Ectodermal cell (in vitro differentiated cells): ENCODE results near the gene RNF227. TPM values are rescaled to one million over a fixed set of nuclear protein-coding genes. Genes with fewer than 3 reads are reported as not detected.
"Not testable (repeated sequence)": the region's sequence is repeated elsewhere in the genome, so short reads cannot be mapped to it uniquely, and the experiment has no call there.

Experiments
- H3K27ac ChIP-seq: 2 replicates; pipeline ENCODE4 v1.7.0; 2013; ENCODE audit warnings: mild to moderate bottlenecking, low read depth, low read length; ENCODE audit not compliant: insufficient read depth, poor library complexity, severe bottlenecking
- H3K27me3 ChIP-seq: 2 replicates; pipeline ENCODE4 v1.7.0; 2013; ENCODE audit warnings: mild to moderate bottlenecking, low read length; ENCODE audit not compliant: insufficient read depth, control insufficient read depth, poor library complexity, severe bottlenecking
- H3K36me3 ChIP-seq: one replicate; pipeline ENCODE4 v1.7.0; 2013; ENCODE audit warnings: low read length; ENCODE audit not compliant: control insufficient read depth, insufficient read depth
- H3K4me1 ChIP-seq: one replicate; pipeline ENCODE4 v1.7.0; 2013; ENCODE audit warnings: low read length; ENCODE audit not compliant: control insufficient read depth, insufficient read depth
- H3K4me3 ChIP-seq: 2 replicates; pipeline ENCODE4 v1.7.0; 2013; ENCODE audit warnings: low read depth, low read length, control low read depth; ENCODE audit not compliant: insufficient read depth
- H3K9me3 ChIP-seq: 2 replicates; pipeline ENCODE4 v1.7.0; 2013; ENCODE audit warnings: mild to moderate bottlenecking, low read length, moderate library complexity; ENCODE audit not compliant: control insufficient read depth
- WGBS, 2 experiments: methylation state at CpG; one replicate each; pipeline ENCODE4 v1.1.7; 2013; ENCODE audit warnings: missing lambda C conversion rate in 2 of 2; 5-methylcytosine and 5-hydroxymethylcytosine counted together
- polyA plus RNA-seq, 4 experiments: library from polyadenylated mRNA; stranded (reverse); fragments of 50-300 nt; gene quantifications; one replicate each; pipeline ENCODE4 v1.2.3, GENCODE V29; 2013

Gene RNF227
- 3.8 TPM for polyA plus RNA-seq (2013, experiment 1 of 4)
- polyA plus RNA-seq (2013, experiment 2 of 4), result 3.4 TPM
- 3.0 TPM for polyA plus RNA-seq (2013, experiment 3 of 4)
- polyA plus RNA-seq (2013, experiment 4 of 4), result 3.5 TPM

DNA sequence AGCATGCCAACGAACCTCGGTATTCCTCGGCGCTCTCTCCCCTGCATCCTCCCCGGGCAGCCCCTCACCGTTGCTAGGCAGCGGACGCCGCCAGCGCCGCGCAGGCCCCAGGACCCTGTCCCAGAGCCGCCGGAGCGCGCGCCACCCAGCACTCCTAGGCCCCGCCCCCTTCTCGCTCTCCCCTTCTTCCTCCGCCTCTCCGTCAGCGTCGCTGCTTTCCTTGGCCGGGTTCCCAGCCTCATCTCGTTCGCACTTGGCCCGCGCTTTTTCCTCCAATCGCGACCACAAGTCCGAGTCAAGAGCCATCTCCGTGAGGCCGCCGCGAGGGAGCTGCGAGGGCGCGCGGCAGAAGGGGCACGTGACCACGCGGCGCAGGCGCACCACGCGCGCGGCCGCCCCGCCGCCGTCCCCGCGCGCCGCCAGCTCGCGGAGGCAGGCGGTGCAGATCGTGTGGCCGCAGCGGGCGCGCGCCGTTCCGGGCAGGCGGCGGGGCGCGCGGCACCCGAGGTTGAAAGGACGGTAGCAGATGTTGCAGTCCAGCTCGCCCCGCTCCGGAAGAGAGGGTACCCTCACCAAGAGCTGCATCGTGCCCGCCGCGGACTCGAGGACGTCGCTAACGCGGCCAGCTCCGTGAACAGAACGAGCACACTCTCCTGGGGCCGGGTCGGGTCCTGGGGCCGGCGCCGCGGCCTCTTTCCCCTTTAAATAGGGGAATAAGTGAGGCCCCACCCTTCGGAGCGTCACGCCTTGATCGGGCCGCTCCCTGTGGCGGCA lies at the start of gene RNF227:
Gene RNF227, minus strand, starts transcription at position 679 of the 774 bp plus-strand sequence. Its CDS starts 94 bp downstream, at position 585.
- no peaks in the 10 kb centered on the region for H3K9me3 ChIP-seq
- 1% methylated on average over 100 of the region's 100 CpGs for WGBS, 2 experiments
- peaks cover 40% of the 10 kb centered on the region for H3K27me3 ChIP-seq
- H3K36me3 ChIP-seq, result no peaks in the 10 kb centered on the region
- no peak within 1 kb of the TSS for H3K27ac ChIP-seq
- H3K4me1 ChIP-seq, result peaks cover 9% of the 10 kb centered on the region
- H3K4me3 ChIP-seq, result peak within 1 kb of the TSS; percentile 50

DNA sequence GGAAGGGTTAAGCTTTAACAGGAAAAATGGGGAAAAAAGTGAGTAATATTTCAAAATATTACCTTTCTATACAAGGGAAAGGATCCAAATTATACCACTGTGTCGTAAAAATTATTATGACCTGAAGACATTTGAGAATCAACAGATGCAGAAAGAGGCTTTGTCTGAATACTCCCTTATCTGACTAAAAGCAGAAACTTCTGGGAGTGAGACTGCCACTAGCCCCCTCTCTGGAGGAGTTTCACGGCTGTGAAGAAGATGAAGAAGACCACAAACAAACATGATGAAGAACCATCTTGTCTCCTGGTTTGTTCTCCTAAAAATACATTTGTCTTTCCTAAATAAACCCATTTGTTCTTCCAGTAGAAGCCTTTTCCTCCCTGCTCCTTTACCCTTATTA lies 45.3 kb upstream of the RNF227 start:
- no peaks in the 10 kb centered on the region for H3K36me3 ChIP-seq
- H3K4me1 ChIP-seq, result no peaks in the 10 kb centered on the region
- H3K9me3 ChIP-seq, result no peaks in the 10 kb centered on the region
- H3K27ac ChIP-seq, result no peak overlapping the region
- H3K4me3 ChIP-seq, result no peak overlapping the region
- H3K27me3 ChIP-seq, result no peaks in the 10 kb centered on the region
- 82 to 93% methylated on average over 2 of the region's 2 CpGs for WGBS, 2 experiments

DNA sequence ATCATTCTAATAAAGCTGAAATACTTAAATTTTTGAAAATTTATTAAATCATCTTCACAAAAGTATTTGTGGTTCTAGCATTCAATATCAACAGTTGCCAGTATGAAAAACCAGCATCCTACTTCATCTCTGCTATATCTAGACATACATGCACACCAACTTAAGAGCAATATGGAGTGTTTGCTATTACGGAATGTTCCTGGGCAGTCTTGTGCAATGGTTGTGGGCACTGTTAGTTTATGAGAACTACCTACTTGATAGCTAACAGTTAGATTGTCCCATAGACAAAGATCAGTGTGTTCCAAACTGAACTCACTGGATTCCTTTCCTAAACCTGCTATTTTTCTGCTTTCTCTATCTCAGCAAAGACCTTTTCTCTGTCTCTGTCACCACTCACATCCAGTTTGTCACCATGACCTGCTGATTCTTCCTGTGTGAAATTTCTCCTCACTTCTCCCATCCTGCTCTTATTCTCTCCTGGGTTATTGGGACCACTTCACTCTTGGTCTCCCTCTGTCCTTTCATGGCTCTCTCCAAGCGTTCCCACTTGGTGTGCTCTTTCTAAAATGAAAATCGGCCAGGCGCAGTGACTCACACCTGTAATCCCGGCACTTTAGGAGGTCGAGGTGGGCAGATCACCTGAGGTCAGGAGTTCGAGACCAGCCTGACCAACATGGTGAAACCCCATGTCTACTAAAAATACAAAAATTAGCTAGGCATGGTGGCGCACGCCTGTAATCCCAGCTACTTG lies 43.6 kb upstream of the RNF227 start:
- 90 to 92% methylated on average over 9 of the region's 9 CpGs for WGBS, 2 experiments

DNA sequence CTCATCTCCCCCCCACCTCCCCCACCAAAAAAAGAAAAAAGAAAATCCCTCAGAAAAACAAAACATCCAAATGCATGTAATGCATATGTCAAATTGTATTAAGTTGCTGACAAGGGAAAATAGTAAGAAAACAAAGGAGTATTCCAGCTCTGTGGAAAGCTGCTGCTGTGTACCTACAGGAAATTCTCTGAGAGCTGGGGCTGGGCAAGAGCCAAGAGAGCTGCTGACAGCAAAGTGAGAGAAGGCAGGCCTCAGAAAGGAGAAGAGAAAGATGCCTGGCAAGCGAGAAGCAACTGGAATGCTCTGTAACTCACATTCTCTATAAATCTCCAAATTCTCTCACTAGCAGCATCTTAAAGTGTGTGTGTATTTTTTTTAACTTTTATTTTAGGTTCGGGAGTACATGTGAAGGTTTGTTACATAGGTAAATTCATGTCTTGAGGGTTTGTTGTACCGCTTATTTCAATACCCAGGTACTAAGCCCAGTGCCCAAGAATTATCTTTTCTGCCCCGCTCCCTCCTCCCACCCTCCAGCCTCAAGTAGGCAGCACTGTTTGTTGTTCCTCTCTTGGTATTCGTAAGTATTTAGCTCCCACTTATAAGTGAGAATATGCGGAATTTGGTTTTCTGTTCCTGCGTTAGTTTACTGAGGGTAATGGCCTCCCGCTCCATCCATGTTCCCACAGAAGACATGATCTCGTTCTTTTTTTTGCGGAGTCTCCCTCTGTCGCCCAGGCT lies 40.3 kb upstream of the RNF227 start:
- WGBS, 2 experiments, result 87 to 91% methylated on average over 10 to 11 of the region's 11 CpGs
- Histone ChIP-seq H3K4me1 (no peaks in the 10 kb centered on the region), H3K9me3 (no peaks in the 10 kb centered on the region), H3K27me3 (no peaks in the 10 kb centered on the region), H3K36me3 (no peaks in the 10 kb centered on the region), H3K27ac (no peak overlapping the region), H3K4me3 (no peak overlapping the region)

More for the DNA sequence above, 43.6 kb upstream of the RNF227 start:
- no peaks in the 10 kb centered on the region for H3K9me3 ChIP-seq
- no peaks in the 10 kb centered on the region for H3K36me3 ChIP-seq
- no peaks in the 10 kb centered on the region for H3K4me1 ChIP-seq
- H3K27me3 ChIP-seq, result no peaks in the 10 kb centered on the region
- H3K27ac ChIP-seq, result no peak overlapping the region
- H3K4me3 ChIP-seq, result no peak overlapping the region

DNA sequence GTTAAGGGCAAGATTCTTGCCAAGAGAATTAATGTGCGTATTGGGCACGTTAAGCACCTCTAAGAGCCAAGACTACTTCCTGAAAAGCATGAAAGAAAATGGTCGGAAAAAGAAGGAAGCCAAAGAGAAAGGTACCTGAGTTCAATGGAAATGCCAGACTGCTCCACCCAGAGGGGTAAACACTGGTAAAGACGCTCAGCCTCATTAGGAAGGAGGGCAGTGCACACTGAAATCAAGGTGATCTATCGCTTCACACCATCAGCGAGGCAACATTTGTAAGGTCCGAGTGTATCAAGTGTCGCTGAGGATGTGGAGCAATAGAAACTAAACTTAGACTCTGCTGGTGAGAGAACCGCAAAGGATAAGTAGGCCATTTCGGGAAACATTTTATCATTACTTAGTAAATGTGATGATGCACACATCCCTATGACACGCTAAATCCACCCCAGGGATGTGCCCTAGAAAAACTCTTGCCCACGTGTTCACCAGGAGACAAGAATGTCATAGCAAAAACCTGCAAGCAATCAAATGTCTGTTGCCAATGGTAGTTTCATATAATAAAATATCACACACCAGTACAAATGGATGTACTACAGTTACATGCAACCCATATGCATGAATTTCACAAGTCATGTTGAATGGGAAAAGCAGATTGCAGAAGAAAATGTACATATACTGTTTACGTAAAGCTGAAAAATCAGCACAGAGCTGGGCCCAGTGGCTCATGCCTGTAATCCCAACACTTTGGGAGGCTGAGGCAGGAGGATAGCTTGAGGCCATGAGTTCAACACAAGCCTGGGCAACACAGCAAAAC lies 39.5 kb upstream of the RNF227 start:
- H3K4me1 ChIP-seq, result no peaks in the 10 kb centered on the region
- H3K4me3 ChIP-seq, result no peak overlapping the region
- H3K27ac ChIP-seq, result no peak overlapping the region
- no peaks in the 10 kb centered on the region for H3K9me3 ChIP-seq
- 87 to 90% methylated on average over 13 of the region's 13 CpGs for WGBS, 2 experiments
- H3K36me3 ChIP-seq, result no peaks in the 10 kb centered on the region
- H3K27me3 ChIP-seq, result no peaks in the 10 kb centered on the region

DNA sequence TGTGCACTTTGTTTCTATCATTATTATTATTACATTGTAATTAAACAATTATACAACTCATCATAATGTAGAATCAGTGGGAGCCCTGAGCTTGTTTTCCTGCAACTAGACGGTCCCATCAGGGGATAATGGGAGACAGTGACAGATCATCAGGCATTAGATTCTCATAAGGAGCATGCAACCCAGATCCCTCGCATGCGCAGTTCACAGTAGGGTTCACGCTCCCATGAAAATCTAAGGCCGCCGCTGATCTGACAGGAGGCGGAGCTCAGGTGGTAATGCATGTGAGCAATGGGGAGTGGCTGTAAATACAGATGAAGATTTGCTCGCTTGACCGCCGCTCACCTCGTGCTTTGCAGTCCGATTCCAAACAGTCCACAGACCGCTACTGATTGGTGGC lies 37.2 kb upstream of the RNF227 start:
- H3K27me3 ChIP-seq, H3K27ac ChIP-seq, H3K9me3 ChIP-seq, H3K4me3 ChIP-seq, H3K4me1 ChIP-seq, H3K36me3 ChIP-seq: not testable (repeated sequence)
- WGBS, 2 experiments, result 93 to 95% methylated on average over 13 of the region's 13 CpGs

DNA sequence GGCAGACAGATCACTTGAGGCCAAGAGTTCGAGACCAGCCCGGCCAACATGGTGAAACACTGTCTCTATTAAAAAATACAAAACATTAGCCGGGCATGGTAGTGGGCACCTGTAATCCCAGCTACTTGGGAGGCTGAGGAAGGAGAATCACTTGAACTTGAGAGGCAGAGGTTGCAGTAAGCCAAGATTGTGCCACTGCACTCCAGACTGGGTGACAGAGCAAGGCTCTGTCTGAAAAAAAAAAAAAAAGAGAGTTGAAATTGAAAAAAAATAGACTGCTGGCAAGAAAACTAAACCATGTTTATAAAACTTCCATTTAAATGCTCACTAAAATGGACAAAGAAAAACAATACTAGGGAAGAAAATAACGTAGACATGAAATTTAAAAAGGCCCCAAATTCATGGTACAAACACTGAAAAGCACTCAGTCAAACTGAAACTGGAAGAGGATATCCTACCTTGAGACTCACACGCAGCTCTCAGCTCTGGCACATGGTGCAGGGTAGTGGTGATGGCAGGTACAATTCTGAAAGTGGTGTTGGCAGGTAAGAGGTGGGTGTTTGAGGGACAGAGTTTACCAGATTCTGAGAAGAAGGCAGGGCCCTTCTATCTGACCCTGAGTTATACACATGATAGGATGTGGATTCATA lies 35.2 kb upstream of the RNF227 start:
- 85 to 90% methylated on average over 5 of the region's 5 CpGs for WGBS, 2 experiments
- Histone ChIP-seq H3K36me3 (peaks cover 9% of the 10 kb centered on the region), H3K4me3 (no peak overlapping the region), H3K27me3 (no peaks in the 10 kb centered on the region), H3K4me1 (no peaks in the 10 kb centered on the region), H3K27ac (no peak overlapping the region), H3K9me3 (no peaks in the 10 kb centered on the region)

DNA sequence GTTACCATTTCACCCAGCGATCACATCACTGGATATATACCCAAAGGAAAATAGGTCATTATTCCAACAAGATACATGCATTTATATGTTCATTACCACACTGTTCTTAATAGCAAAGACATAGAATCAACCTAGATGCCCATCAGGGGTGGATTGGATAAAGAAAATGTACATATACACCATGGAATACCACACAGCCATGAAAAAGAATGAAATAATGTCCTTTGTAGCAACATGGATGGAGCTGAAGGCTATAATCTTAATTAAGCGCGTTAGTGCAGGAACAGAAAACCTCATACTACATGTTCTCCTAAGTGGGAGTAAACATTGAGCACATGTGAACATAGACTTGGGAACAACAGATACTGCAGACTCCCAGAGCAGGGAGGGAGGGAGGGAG lies 34.5 kb upstream of the RNF227 start:
- 81 to 83% methylated on average over 3 of the region's 3 CpGs for WGBS, 2 experiments
- no peaks in the 10 kb centered on the region for H3K9me3 ChIP-seq
- H3K4me1 ChIP-seq, result no peaks in the 10 kb centered on the region
- no peaks in the 10 kb centered on the region for H3K27me3 ChIP-seq
- peaks cover 16% of the 10 kb centered on the region for H3K36me3 ChIP-seq
- H3K4me3 ChIP-seq, result no peak overlapping the region
- H3K27ac ChIP-seq, result no peak overlapping the region

DNA sequence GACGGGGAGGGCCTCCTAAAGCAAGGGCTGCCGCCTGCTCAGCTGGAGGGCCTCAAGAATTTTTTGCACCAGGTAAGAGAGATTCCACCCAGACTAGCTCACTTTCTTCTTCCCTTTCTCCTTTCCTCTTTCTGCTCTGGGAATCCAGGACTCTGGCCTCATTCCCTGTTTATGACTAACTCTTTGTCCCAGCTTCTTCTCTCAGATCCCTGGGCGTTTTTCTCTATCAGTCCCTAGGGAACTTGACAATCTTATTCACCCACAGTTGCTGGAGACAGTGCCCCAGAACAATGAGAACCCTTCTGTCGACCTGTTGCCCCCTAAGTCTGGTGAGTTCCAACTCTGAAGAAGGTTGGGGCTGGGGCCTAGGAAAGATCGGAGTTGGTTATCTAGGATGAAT lies 31.6 kb upstream of the RNF227 start:
- Histone ChIP-seq H3K27me3 (no peaks in the 10 kb centered on the region), H3K4me1 (no peaks in the 10 kb centered on the region), H3K27ac (no peak overlapping the region), H3K36me3 (peaks cover 32% of the 10 kb centered on the region), H3K4me3 (no peak overlapping the region), H3K9me3 (no peaks in the 10 kb centered on the region)
- WGBS, 2 experiments, result 91 to 95% methylated on average over 5 of the region's 5 CpGs
